H1 (cell line): ENCODE data around the gene CNOT2. TPM values are rescaled to one million over a fixed set of nuclear protein-coding genes. Genes with fewer than 3 reads are reported as not detected.

Experiments
- CTCF ChIA-PET: fragments of 300-600 bp; sonication (Branson Sonifier 250); formaldehyde crosslinking; loops from one replicate; lab custom pipeline; 2021; ENCODE audit not compliant: partially characterized antibody; lab: Charles Lee
- POLR2A ChIA-PET: fragments of 300-600 bp; sonication (Branson Sonifier 250); formaldehyde crosslinking; loops from one replicate; lab custom pipeline; 2021; ENCODE audit warnings: inconsistent platforms; ENCODE audit not compliant: partially characterized antibody; lab: Charles Lee
- DNase-seq, 2 experiments: peaks; one replicate each; pipeline versions ENCODE4 v3.0.0 to v3.0.0-alpha.2; 2010 to 2022; ENCODE audit warnings: low spot score in 2 of 2, low read depth in 1 of 2, mixed read lengths in 1 of 2
- FAIRE-seq: peaks from 2 replicates; lab custom pipeline; 2011; peaks lifted over from hg19 to GRCh38; lab: Jason Lieb, UNC
- H2AFZ ChIP-seq: 2 replicates; pipeline ENCODE4 v1.8.1; 2012; ENCODE audit warnings: low read length, inconsistent platforms
- H2AK5ac ChIP-seq: 2 replicates; pipeline ENCODE4 v1.6.1; 2013; ENCODE audit warnings: low read depth, low read length
- H2BK120ac ChIP-seq: replicated peaks from 2 replicates; pipeline ENCODE3; 2013; ENCODE audit warnings: low read depth, low read length, inconsistent platforms
- H2BK12ac ChIP-seq: 2 replicates; pipeline ENCODE4 v1.6.1; 2013; ENCODE audit warnings: low read depth, low read length
- H2BK15ac ChIP-seq: 2 replicates; pipeline ENCODE4 v1.6.1; 2013; ENCODE audit warnings: low read length
- H2BK20ac ChIP-seq: 2 replicates; pipeline ENCODE4 v1.6.1; 2013; ENCODE audit warnings: low read length
- H2BK5ac ChIP-seq: 2 replicates; pipeline ENCODE4 v1.6.1; 2013; ENCODE audit warnings: low read depth, low read length
- H3K14ac ChIP-seq: 2 replicates; pipeline ENCODE4 v1.6.1; 2013; ENCODE audit warnings: inconsistent platforms; ENCODE audit not compliant: insufficient read length
- H3K18ac ChIP-seq: 2 replicates; pipeline ENCODE4 v1.6.1; 2013; ENCODE audit warnings: low read length; ENCODE audit errors: extremely low read depth
- H3K23ac ChIP-seq: 2 replicates; pipeline ENCODE4 v1.6.1; 2013; ENCODE audit warnings: inconsistent platforms; ENCODE audit not compliant: insufficient read length
- H3K23me2 ChIP-seq: 2 replicates; pipeline ENCODE4 v1.6.1; 2013; ENCODE audit warnings: low read depth, low read length
- H3K27ac ChIP-seq: 2 replicates; pipeline ENCODE4 v1.6.1; 2011; ENCODE audit warnings: low read depth, low read length, inconsistent platforms
- H3K27me3 ChIP-seq, 4 experiments: replicated peaks in 1 of 4; 1 replicate in 1 of 4; 2 replicates in 3 of 4; pipeline versions ENCODE4 v1.6.1 to v1.8.1; 2011 to 2013; ENCODE audit warnings: low read length in 3 of 4, mild to moderate bottlenecking in 3 of 4, inconsistent platforms in 2 of 4, mixed read lengths in 2 of 4, moderate library complexity in 1 of 4; ENCODE audit not compliant: control insufficient read depth in 3 of 4, insufficient read depth in 3 of 4; ENCODE audit errors: extremely low read depth in 1 of 4
- H3K36me3 ChIP-seq, 4 experiments: 2 replicates each; pipeline versions ENCODE4 v1.6.1 to v1.8.1; 2011 to 2013; ENCODE audit warnings: mild to moderate bottlenecking in 4 of 4, low read length in 3 of 4, moderate library complexity in 2 of 4, control low read depth in 1 of 4, inconsistent platforms in 1 of 4; ENCODE audit not compliant: insufficient read depth in 4 of 4, control insufficient read depth in 2 of 4
- H3K4ac ChIP-seq: replicated peaks from 2 replicates; pipeline ENCODE3; 2013; ENCODE audit warnings: low read length, low read depth, mixed read lengths, inconsistent platforms; ENCODE audit not compliant: insufficient read length
- H3K4me1 ChIP-seq, 4 experiments: replicated peaks in 1 of 4; 1 replicate in 1 of 4; 2 replicates in 3 of 4; pipeline versions ENCODE4 v1.6.1 to v1.8.1; 2011 to 2013; ENCODE audit warnings: low read length in 3 of 4, inconsistent platforms in 2 of 4, mixed read lengths in 1 of 4; ENCODE audit not compliant: insufficient read depth in 4 of 4, control insufficient read depth in 3 of 4
- H3K4me2 ChIP-seq, 2 experiments: 2 replicates each; pipeline versions ENCODE4 v1.6.1 to v1.8.1; 2011 to 2013; ENCODE audit warnings: low read depth in 2 of 2, low read length in 2 of 2, control low read depth in 1 of 2, inconsistent platforms in 1 of 2, mild to moderate bottlenecking in 1 of 2; ENCODE audit not compliant: insufficient read depth in 1 of 2
- H3K4me3 ChIP-seq, 4 experiments: fragments of 200-600, 300-600 bp in 1 of 4; sonication (generic), shearing (Covaris generic), sonication (Bioruptor Twin) in 1 of 4; 2 replicates each; pipeline versions ENCODE4 v1.5.1 to v1.8.1; 2011 to 2016; ENCODE audit warnings: low read length in 4 of 4, low read depth in 3 of 4, control low read depth in 2 of 4, inconsistent platforms in 2 of 4, mild to moderate bottlenecking in 2 of 4, mixed read lengths in 1 of 4, moderate library complexity in 1 of 4; ENCODE audit not compliant: insufficient read depth in 2 of 4; ENCODE audit errors: extremely low read depth in 1 of 4
- H3K56ac ChIP-seq: replicated peaks from 2 replicates; pipeline ENCODE3; 2013; ENCODE audit warnings: low read depth, mild to moderate bottlenecking, mixed read lengths, low read length, inconsistent platforms; ENCODE audit not compliant: insufficient read length
- H3K79me1 ChIP-seq: 2 replicates; pipeline ENCODE4 v1.6.1; 2013; ENCODE audit warnings: low read depth, low read length, control low read depth
- H3K79me2 ChIP-seq, 2 experiments: 2 replicates each; pipeline versions ENCODE4 v1.6.1 to v1.8.1; 2012 to 2013; ENCODE audit warnings: low read length in 2 of 2, mild to moderate bottlenecking in 2 of 2, inconsistent platforms in 1 of 2; ENCODE audit not compliant: insufficient read depth in 2 of 2, control insufficient read depth in 1 of 2
- H3K9ac ChIP-seq, 4 experiments: replicated peaks in 1 of 4; 1 replicate in 1 of 4; 2 replicates in 3 of 4; pipeline versions ENCODE4 v1.6.1 to v1.8.1; 2011 to 2013; ENCODE audit warnings: low read depth in 3 of 4, low read length in 3 of 4, control low read depth in 2 of 4, mild to moderate bottlenecking in 2 of 4, moderate library complexity in 2 of 4, inconsistent platforms in 1 of 4; ENCODE audit errors: extremely low read depth in 1 of 4
- H3K9me3 ChIP-seq, 2 experiments: 2 replicates each; pipeline versions ENCODE4 v1.6.1 to v1.8.1; 2012 to 2013; ENCODE audit warnings: mild to moderate bottlenecking in 2 of 2, moderate library complexity in 2 of 2, control low read depth in 1 of 2, inconsistent platforms in 1 of 2, low read depth in 1 of 2, low read length in 1 of 2, mixed read lengths in 1 of 2; ENCODE audit not compliant: insufficient read depth in 2 of 2
- H4K20me1 ChIP-seq, 2 experiments: replicated peaks in 1 of 2; 2 replicates each; pipeline versions ENCODE3 to v1.8.1; 2011 to 2013; ENCODE audit warnings: inconsistent platforms in 2 of 2, low read length in 2 of 2, mild to moderate bottlenecking in 1 of 2; ENCODE audit not compliant: insufficient read depth in 2 of 2, control insufficient read depth in 1 of 2
- H4K5ac ChIP-seq: 2 replicates; pipeline ENCODE4 v1.6.1; 2013; ENCODE audit warnings: low read length, low read depth, mixed read lengths, inconsistent platforms; ENCODE audit not compliant: insufficient read length
- H4K8ac ChIP-seq: 2 replicates; pipeline ENCODE4 v1.8.0; 2013; ENCODE audit warnings: mild to moderate bottlenecking, moderate library complexity, low read length, inconsistent platforms; ENCODE audit not compliant: insufficient read depth; ENCODE audit errors: extremely low read depth
- H4K91ac ChIP-seq: replicated peaks from 2 replicates; pipeline ENCODE3; 2013; ENCODE audit warnings: low read length, mixed read lengths, inconsistent platforms; ENCODE audit not compliant: insufficient read length
- RAD21 ChIP-seq, 2 experiments: IDR thresholded peaks in 1 of 2; conservative IDR thresholded peaks in 1 of 2; 2 replicates each; pipeline ENCODE4 v1.6.1; 2011; ENCODE audit warnings: low read depth in 2 of 2, low read length in 2 of 2, improper control_type of control experiment in 1 of 2, inconsistent platforms in 1 of 2, mild to moderate bottlenecking in 1 of 2, moderate library complexity in 1 of 2
- SP4 ChIP-seq: IDR thresholded peaks from 2 replicates; pipeline ENCODE4 v1.6.1; 2012; ENCODE audit warnings: low read length, inconsistent platforms
- polyA plus RNA-seq, 7 experiments: library from polyadenylated mRNA; depleted of rRNA in 3 of 7; stranded (reverse) in 5 of 7; unstranded in 2 of 7; fragments of >200 nt in 5 of 7; fragments of 200-250 nt in 2 of 7; gene quantifications; 1 replicate in 5 of 7; 2 replicates in 1 of 7; 4 replicates in 1 of 7; pipeline versions ENCODE4 v1.2.1 to v1.2.3, GENCODE V29; 2011 to 2013; ENCODE audit warnings: missing spikeins in 2 of 7, mixed read lengths in 2 of 7
- total RNA-seq: library from RNA; stranded (reverse); fragmentation: NEBNext Ultra II Directional; extraction: Animal tissue kit (Norgen Biotek cat#: 25700); gene quantifications from 2 replicates; pipeline ENCODE4 v1.2.1, GENCODE V29; 2021

Gene CNOT2
- total and polyA plus RNA-seq, 2 of the 8 experiments (the other 6 are each of a cell fraction or from before 2014, with no cell fraction given) = 61.2 to 64.8 TPM

DNA sequence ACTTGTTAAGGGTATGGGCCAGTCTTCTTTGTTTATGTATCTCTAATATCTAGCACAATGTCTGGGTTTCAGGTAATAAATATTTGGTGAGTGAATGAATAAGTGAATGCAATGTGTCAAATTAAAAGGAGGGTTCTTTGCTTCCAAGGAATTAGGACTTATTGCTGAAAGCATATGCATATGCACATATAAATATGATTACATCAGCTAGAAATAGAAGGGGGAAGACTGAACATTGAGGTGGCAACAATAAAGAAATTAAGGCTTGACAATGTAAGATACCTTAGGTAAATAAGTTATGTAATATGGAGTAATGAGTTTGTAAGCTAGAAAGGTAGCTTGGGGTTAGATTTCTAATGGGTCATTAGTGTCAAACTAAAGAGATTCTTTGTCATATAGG lies 160.6 kb downstream of the CNOT2 start:
- Histone ChIP-seq H3K4me1 (no peaks in the 10 kb centered on the region), H3K4ac (no peak overlapping the region), H3K79me1 (no peaks in the 10 kb centered on the region), H4K20me1 (no peaks in the 10 kb centered on the region), H4K5ac (no peak overlapping the region), H3K4me3 (no peak overlapping the region), H2BK20ac (no peak overlapping the region), H3K36me3 (peaks cover 0 to 17% (median 8%) of the 10 kb centered on the region in 4 experiments; a peak in 3 of 8 replicates), H2BK5ac (no peak overlapping the region), H3K79me2 (no peaks in the 10 kb centered on the region; a peak in 1 of 4 replicates), H4K91ac (no peak overlapping the region), H3K4me2 (no peak overlapping the region), H3K56ac (no peak overlapping the region), H3K9me3 (no peaks in the 10 kb centered on the region), H2BK12ac (no peak overlapping the region), H2BK120ac (no peak overlapping the region), H3K27ac (no peak overlapping the region), H3K27me3 (no peaks in the 10 kb centered on the region), H3K23ac (no peak overlapping the region), H3K9ac (no peak overlapping the region), H4K8ac (no peak overlapping the region), H2BK15ac (no peak overlapping the region), H3K14ac (no peak overlapping the region), H3K18ac (no peak overlapping the region), H3K23me2 (no peaks in the 10 kb centered on the region), H2AFZ (no peak overlapping the region), H2AK5ac (no peak overlapping the region)
- ChIA-PET CTCF (interaction anchor here (0.7 kb wide), 1 partner anchor 10 kb away, joined by 3 read pairs; no protein-coding TSS in a partner anchor), POLR2A (no interaction called here)
- DNase-seq (no peak), FAIRE-seq (no peak)
- TF ChIP-seq SP4 = no peak
- no peak for TF ChIP-seq RAD21 (IDR thresholded peaks at IDR 0.05 in 1 of 2, conservative IDR thresholded peaks at IDR 0.05 in 1 of 2; ENCODE audit: low read depth in 2 of 2, low read length in 2 of 2)

Other genes starting within 250 kb of the CNOT2 start
- 12.7 and 16.0 TPM in 2 replicates for gene KCNMB4, start 122.9 kb downstream of the CNOT2 start, total RNA-seq
- 10.0 and 10.9 TPM in 2 replicates for gene KCNMB4, start 122.9 kb downstream of the CNOT2 start, polyA plus RNA-seq (2011; rRNA removed)